Progenitor cell of endocrine pancreas (in vitro differentiated cells): ENCODE results near the gene MAML2. TPM values are rescaled to one million over a fixed set of nuclear protein-coding genes. Genes with fewer than 3 reads are reported as not detected.
"Not testable (repeated sequence)": the region's sequence is repeated elsewhere in the genome, so short reads cannot be mapped to it uniquely, and the experiment has no call there.

ENCODE experiments used
- DNase-seq: peaks from one replicate; pipeline ENCODE4 v3.0.0; 2021; ENCODE audit warnings: low spot score; ENCODE audit not compliant: unreplicated experiment
- H3K27ac Mint-ChIP-seq: 2 replicates; pipeline ENCODE4 v1.8.0; 2021; ENCODE audit warnings: mild to moderate bottlenecking, moderate library complexity, mixed read lengths
- H3K27me3 Mint-ChIP-seq: 2 replicates; pipeline ENCODE4 v1.8.0; 2021; ENCODE audit warnings: mixed read lengths
- H3K36me3 Mint-ChIP-seq: 2 replicates; pipeline ENCODE4 v1.8.0; 2022; ENCODE audit warnings: mixed read lengths; ENCODE audit not compliant: insufficient read depth
- H3K4me1 Mint-ChIP-seq: 2 replicates; pipeline ENCODE4 v1.8.0; 2021; ENCODE audit warnings: low read depth, mixed read lengths
- H3K4me3 Mint-ChIP-seq: 2 replicates; pipeline ENCODE4 v1.8.0; 2021; ENCODE audit warnings: low read depth, mild to moderate bottlenecking, moderate library complexity, mixed read lengths
- H3K9me3 Mint-ChIP-seq: 2 replicates; pipeline ENCODE4 v1.8.0; 2021; ENCODE audit warnings: low read depth, mixed read lengths
- CTCF ChIP-seq: fragments of 200-600 bp; sonication (generic); IDR thresholded peaks from one replicate; pipeline ENCODE4 v1.5.0; 2021; ENCODE audit warnings: antibody characterized with exemption, mild to moderate bottlenecking; ENCODE audit not compliant: unreplicated experiment
- total RNA-seq: library from RNA; stranded (reverse); gene quantifications from 2 replicates; pipeline ENCODE4 v1.2.1, GENCODE V29; 2021

MAML2 gene
- total RNA-seq, 1 donor from 2014 or later, result 17.6 TPM

- Mint-ChIP-seq H3K4me1 (peaks cover 7% of the 10 kb centered on the region), H3K27ac (no peak overlapping the region), H3K27me3 (no peaks in the 10 kb centered on the region), H3K9me3 (peaks cover 8% of the 10 kb centered on the region), H3K4me3 (no peak overlapping the region), H3K36me3 (peaks cover 5% of the 10 kb centered on the region)
- no peak for TF ChIP-seq CTCF
- DNase-seq, result no peak
Measured at GRCh38 chr11:96290031-96290430, 53.0 kb downstream of the MAML2 start.

- no peak overlapping the region for H3K4me3 Mint-ChIP-seq
- TF ChIP-seq CTCF, result no peak
- H3K36me3 Mint-ChIP-seq, result peaks cover 5% of the 10 kb centered on the region
- peaks cover 3% of the 10 kb centered on the region for H3K4me1 Mint-ChIP-seq
- peaks cover 8% of the 10 kb centered on the region for H3K9me3 Mint-ChIP-seq
- DNase-seq, result no peak
- no peaks in the 10 kb centered on the region for H3K27me3 Mint-ChIP-seq
- no peak overlapping the region for H3K27ac Mint-ChIP-seq
Measured at GRCh38 chr11:96288915-96289314, 54.1 kb downstream of the MAML2 start.

GRCh38 chr11:96287822-96288439, 55.1 kb downstream of the MAML2 start:
- Mint-ChIP-seq H3K36me3 (peaks cover 5% of the 10 kb centered on the region), H3K27ac (no peak overlapping the region), H3K4me1 (no peaks in the 10 kb centered on the region), H3K27me3 (no peaks in the 10 kb centered on the region), H3K9me3 (peaks cover 8% of the 10 kb centered on the region), H3K4me3 (no peak overlapping the region)
- TF ChIP-seq CTCF, result no peak
- DNase-seq, result no peak

- not testable (repeated sequence) for H3K27me3 Mint-ChIP-seq, H3K4me1 Mint-ChIP-seq, DNase-seq, H3K36me3 Mint-ChIP-seq, H3K9me3 Mint-ChIP-seq, H3K27ac Mint-ChIP-seq, H3K4me3 Mint-ChIP-seq
Measured at GRCh38 chr11:96285985-96286384, 57.0 kb downstream of the MAML2 start.

GRCh38 chr11:96284917-96285316, 58.1 kb downstream of the MAML2 start:
- no peak overlapping the region for H3K4me3 Mint-ChIP-seq
- DNase-seq, result no peak
- TF ChIP-seq CTCF, result no peak
- H3K27ac Mint-ChIP-seq, result no peak overlapping the region
- H3K9me3 Mint-ChIP-seq, result peaks cover 8% of the 10 kb centered on the region
- peaks cover 8% of the 10 kb centered on the region for H3K36me3 Mint-ChIP-seq
- peaks cover 4% of the 10 kb centered on the region for H3K4me1 Mint-ChIP-seq
- H3K27me3 Mint-ChIP-seq, result no peaks in the 10 kb centered on the region

GRCh38 chr11:96284401-96284800, 58.6 kb downstream of the MAML2 start:
- no peak for DNase-seq
- TF ChIP-seq CTCF, result no peak
- H3K4me1 Mint-ChIP-seq, result peaks cover 4% of the 10 kb centered on the region
- H3K4me3 Mint-ChIP-seq, result no peak overlapping the region
- no peak overlapping the region for H3K27ac Mint-ChIP-seq
- H3K9me3 Mint-ChIP-seq, result peaks cover 8% of the 10 kb centered on the region
- peaks cover 8% of the 10 kb centered on the region for H3K36me3 Mint-ChIP-seq
- no peaks in the 10 kb centered on the region for H3K27me3 Mint-ChIP-seq
